Testis (tissue), 3 donors: ENCODE data around the gene CDK11A. TPM values are rescaled to one million over a fixed set of nuclear protein-coding genes. Genes with fewer than 3 reads are reported as not detected.

Experiments
- DNase-seq: peaks from one replicate; pipeline ENCODE4 v3.0.0-alpha.2; 2019
- H3K27ac ChIP-seq, 2 donors: fragments of 200-600 bp; sonication (generic); one replicate each; pipeline ENCODE4 v1.5.1; 2019
- H3K27me3 ChIP-seq: fragments of 200-600 bp; sonication (generic); one replicate; pipeline ENCODE4 v1.5.1; 2019
- H3K36me3 ChIP-seq: fragments of 200-600 bp; sonication (generic); one replicate; pipeline ENCODE4 v1.5.1; 2017; ENCODE audit warnings: low read depth; ENCODE audit errors: missing control alignments
- H3K4me1 ChIP-seq: fragments of 200-600 bp; sonication (generic); one replicate; pipeline ENCODE4 v1.5.1; 2019
- H3K4me3 ChIP-seq, 2 donors: fragments of 200-600 bp; sonication (generic); one replicate each; pipeline ENCODE4 v1.5.1; 2017 to 2019
- H3K9me3 ChIP-seq: fragments of 200-600 bp; sonication (generic); one replicate; pipeline ENCODE4 v1.5.1; 2017
- POLR2A ChIP-seq: fragments of 450-650 bp; IDR thresholded peaks from one replicate; pipeline ENCODE4 v1.6.1; 2017; ENCODE audit warnings: antibody characterized with exemption, mild to moderate bottlenecking, moderate library complexity
- WGBS, 2 donors: methylation state at CpG; one replicate each; pipeline ENCODE4 v1.1.5; 2018; 5-methylcytosine and 5-hydroxymethylcytosine counted together
- intact Hi-C: fragments of 100-400 bp; cut with DNase I; formaldehyde crosslinking; loops from one replicate; pipeline ENCODE4 v1.15.1; 2023; ENCODE audit warnings: low total_unique reads
- polyA plus RNA-seq: library from polyadenylated mRNA; stranded (reverse); fragments of 350-450 nt; fragmentation: Illumina TruSeq; extraction: RNeasy Lipid Tissue Mini Kit (QIAGEN cat#74804); gene quantifications from one replicate; pipeline ENCODE4 v1.2.3, GENCODE V29; 2014; ENCODE audit warnings: low read depth, low replicate concordance; ENCODE audit not compliant: insufficient read depth
- total RNA-seq, 2 donors: library from RNA; depleted of rRNA; stranded (reverse); fragments of >200 nt; gene quantifications; one replicate each; pipeline ENCODE4 v1.2.3, GENCODE V29; 2016
- TF ChIP-seq, protein P1 (sequence below), 3 experiments: fragments of 450-650 bp in 2 of 3; fragments of 200-600 bp in 1 of 3; sonication (generic) in 1 of 3; IDR thresholded peaks; one replicate each; pipeline ENCODE4 v1.5.1; 2016 to 2019; ENCODE audit warnings: antibody characterized with exemption in 3 of 3, mild to moderate bottlenecking in 2 of 3, moderate library complexity in 1 of 3

Gene CDK11A
- total and polyA plus RNA-seq, 3 donors from 2014 or later, result 44.8 to 153 (median 75.9) TPM

DNA sequence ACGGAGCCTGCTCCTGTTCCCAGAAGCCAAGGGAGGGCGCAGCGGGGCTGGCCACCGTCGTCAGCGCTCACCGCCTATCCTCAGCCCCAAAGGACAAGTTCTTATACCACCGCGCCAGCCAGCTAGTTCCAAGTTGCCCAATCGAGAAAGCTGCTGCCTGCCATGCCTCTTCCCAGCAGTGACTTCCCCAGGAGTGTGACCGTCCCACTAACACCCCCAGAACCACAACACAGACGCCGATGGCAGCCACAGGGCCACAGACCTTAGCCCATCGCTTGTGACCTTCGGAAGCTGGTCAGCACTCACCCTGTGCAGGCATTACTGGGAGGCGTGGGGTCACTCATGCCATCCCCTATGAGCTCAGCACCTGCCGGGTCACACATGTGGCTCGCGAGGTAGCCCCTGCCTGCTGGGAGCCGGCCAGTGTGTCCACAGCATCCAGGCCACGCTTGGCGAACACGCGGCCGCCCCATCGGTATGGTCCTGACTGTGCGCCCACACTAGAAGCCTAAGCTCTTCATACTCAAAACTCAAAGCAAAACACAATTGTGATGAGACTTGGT lies 34.0 kb upstream of the CDK11A start:
- no peak overlapping the region for H3K4me3 ChIP-seq
- DNase-seq, result no peak
- no peaks in the 10 kb centered on the region for H3K9me3 ChIP-seq
- 92 to 97% methylated on average over 25 to 27 of the region's 27 CpGs for WGBS, 2 donors
- no peak for TF ChIP-seq POLR2A
- TF ChIP-seq, protein P1, sequence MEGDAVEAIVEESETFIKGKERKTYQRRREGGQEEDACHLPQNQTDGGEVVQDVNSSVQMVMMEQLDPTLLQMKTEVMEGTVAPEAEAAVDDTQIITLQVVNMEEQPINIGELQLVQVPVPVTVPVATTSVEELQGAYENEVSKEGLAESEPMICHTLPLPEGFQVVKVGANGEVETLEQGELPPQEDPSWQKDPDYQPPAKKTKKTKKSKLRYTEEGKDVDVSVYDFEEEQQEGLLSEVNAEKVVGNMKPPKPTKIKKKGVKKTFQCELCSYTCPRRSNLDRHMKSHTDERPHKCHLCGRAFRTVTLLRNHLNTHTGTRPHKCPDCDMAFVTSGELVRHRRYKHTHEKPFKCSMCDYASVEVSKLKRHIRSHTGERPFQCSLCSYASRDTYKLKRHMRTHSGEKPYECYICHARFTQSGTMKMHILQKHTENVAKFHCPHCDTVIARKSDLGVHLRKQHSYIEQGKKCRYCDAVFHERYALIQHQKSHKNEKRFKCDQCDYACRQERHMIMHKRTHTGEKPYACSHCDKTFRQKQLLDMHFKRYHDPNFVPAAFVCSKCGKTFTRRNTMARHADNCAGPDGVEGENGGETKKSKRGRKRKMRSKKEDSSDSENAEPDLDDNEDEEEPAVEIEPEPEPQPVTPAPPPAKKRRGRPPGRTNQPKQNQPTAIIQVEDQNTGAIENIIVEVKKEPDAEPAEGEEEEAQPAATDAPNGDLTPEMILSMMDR (IDR thresholded peaks at IDR 0.05), result no peak
- no peaks in the 10 kb centered on the region for H3K27me3 ChIP-seq
- H3K27ac ChIP-seq, result no peak overlapping the region
- no peaks in the 10 kb centered on the region for H3K36me3 ChIP-seq
- H3K4me1 ChIP-seq, result peaks cover 5% of the 10 kb centered on the region
- intact Hi-C loops, result no loop called here

DNA sequence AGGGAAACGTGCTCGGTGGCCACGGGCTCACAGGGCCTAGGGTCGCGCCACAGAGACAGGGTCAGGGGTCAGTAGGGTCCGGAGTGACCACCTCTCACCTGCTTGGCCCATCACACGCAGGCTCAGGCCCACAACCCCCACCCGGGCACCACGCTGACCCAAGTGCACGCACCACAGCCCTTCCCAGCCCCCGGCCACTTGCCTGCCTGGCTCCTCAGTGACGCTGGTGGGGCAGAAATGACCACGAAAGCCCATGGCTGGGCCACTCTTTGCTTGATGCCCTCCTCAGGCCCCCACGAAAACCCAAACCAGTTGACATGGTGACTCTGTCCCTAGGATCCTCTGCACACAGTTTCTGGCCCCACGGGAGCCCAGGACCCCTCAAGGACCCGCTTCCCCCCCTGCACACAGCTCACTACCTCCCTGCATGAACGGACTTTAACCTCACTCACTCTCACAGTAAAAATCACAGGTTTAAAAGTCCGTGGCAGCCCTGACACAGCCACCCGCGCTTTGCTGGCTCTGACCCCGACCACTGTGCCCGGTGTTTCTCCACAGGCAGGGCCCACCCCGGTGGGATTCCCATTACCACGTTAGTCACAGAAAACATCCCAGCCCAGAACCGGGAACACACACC lies 33.4 kb upstream of the CDK11A start:
- TF ChIP-seq POLR2A, result no peak
- TF ChIP-seq, protein P1 (IDR thresholded peaks at IDR 0.05), result no peak
- Histone ChIP-seq H3K4me1 (no peaks in the 10 kb centered on the region), H3K4me3 (no peak overlapping the region), H3K27me3 (no peaks in the 10 kb centered on the region), H3K27ac (no peak overlapping the region), H3K36me3 (no peaks in the 10 kb centered on the region), H3K9me3 (no peaks in the 10 kb centered on the region)
- intact Hi-C loops, result no loop called here
- no peak for DNase-seq
- WGBS, 2 donors, result 88 to 90% methylated on average over 22 to 25 of the region's 25 CpGs

DNA sequence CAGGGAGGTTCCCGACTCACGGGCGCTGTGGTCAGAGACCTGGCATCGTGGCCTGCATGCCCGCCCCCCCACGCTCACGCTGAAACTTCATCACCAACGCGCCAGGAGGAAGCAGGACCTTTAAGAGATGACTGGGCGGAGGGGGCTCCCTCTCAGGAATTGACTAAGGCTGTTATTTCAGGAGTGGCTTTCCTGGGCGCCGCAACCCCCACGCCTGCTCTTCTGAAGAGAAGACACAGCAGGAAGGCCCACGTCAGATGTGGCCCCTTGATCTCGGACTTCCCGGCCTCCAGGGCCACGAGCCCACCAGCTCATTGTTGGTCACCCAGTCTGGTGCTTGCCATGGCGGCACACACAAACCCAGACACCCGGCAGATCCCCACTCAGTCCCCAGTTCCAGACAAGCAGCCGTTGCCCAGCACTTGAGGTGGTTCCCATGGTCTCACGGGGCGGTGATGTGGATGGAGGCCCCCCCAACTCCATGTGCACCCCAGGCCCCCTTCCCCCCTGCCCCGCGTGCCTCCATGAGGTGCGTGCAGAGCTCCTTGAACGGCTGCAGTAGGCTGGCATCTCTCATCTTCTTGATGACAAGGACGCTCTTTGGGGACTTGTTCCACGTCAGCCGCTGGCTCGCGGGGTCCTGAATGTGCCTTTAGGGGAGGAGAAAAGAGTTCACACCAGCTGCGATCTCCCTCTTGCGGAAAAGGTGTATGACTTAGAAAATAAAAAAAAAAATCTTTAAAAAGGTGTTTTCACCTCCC lies 32.7 kb upstream of the CDK11A start:
- no peak overlapping the region for H3K4me3 ChIP-seq
- intact Hi-C loops, result no loop called here
- WGBS, 2 donors, result 88 to 93% methylated on average over 22 to 31 of the region's 33 CpGs

DNA sequence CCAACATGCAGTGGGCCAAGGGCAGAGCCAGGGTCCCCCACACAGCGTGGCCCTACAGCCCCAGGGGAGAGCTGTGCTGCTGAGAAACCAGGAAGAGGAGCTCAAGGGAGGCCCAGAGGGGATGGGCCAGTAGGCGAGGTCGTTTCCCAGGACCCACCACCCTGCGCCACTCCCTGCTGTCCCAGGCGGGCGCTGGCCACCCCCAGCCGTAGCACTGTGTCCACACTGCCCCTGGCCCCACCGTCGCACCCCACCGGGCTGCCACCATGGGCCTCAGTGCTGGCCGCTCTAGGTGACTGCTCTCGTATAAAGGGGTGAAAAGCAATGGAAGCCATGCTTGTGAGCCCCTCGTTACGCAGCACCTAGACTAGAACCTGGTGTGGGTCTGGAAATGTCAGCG lies 31.7 kb upstream of the CDK11A start:
- no peak for DNase-seq
- Histone ChIP-seq H3K4me3 (no peak overlapping the region), H3K4me1 (no peaks in the 10 kb centered on the region), H3K27me3 (no peaks in the 10 kb centered on the region), H3K36me3 (no peaks in the 10 kb centered on the region), H3K9me3 (no peaks in the 10 kb centered on the region), H3K27ac (no peak overlapping the region)
- intact Hi-C loops, result no loop called here
- WGBS, 2 donors, result 85 to 97% methylated on average over 9 to 15 of the region's 15 CpGs
- TF ChIP-seq, protein P1 (IDR thresholded peaks at IDR 0.05), result no peak
- no peak for TF ChIP-seq POLR2A

More for the DNA sequence above, 32.7 kb upstream of the CDK11A start:
- Histone ChIP-seq H3K27me3 (no peaks in the 10 kb centered on the region), H3K9me3 (no peaks in the 10 kb centered on the region), H3K27ac (no peak overlapping the region), H3K36me3 (no peaks in the 10 kb centered on the region), H3K4me1 (no peaks in the 10 kb centered on the region)
- TF ChIP-seq, protein P1 (IDR thresholded peaks at IDR 0.05), result no peak
- no peak for TF ChIP-seq POLR2A
- DNase-seq, result no peak
